WERI-Rb-1 (cell line): ENCODE data around the gene XPO6.

ENCODE experiments used
- DNase-seq: peaks from one replicate; pipeline ENCODE4 v3.0.0-alpha.2; 2020
- H3K27ac ChIP-seq: fragments of 250-450 bp; sonication (Bioruptor Pico); 2 replicates; pipeline ENCODE4 v1.5.1; 2020; ENCODE audit warnings: mild to moderate bottlenecking, moderate library complexity
- H3K27me3 ChIP-seq: fragments of 250-450 bp; sonication (Bioruptor Pico); 2 replicates; pipeline ENCODE4 v1.5.1; 2021; ENCODE audit warnings: mild to moderate bottlenecking, low read depth, moderate library complexity; ENCODE audit not compliant: insufficient read depth, severe bottlenecking
- H3K36me3 ChIP-seq: fragments of 250-450 bp; sonication (Bioruptor Pico); 2 replicates; pipeline ENCODE4 v1.5.1; 2020; ENCODE audit warnings: mild to moderate bottlenecking, moderate library complexity
- H3K4me3 ChIP-seq: 2 replicates; pipeline ENCODE4 v1.5.1; 2011; ENCODE audit warnings: low read depth, mild to moderate bottlenecking, control low read depth, low read length
- H3K9me3 ChIP-seq: fragments of 250-450 bp; sonication (Bioruptor Pico); 2 replicates; pipeline ENCODE4 v1.5.1; 2021; ENCODE audit warnings: mild to moderate bottlenecking, moderate library complexity; ENCODE audit not compliant: severe bottlenecking
- CTCF ChIP-seq: IDR thresholded peaks from 2 replicates; pipeline ENCODE4 v1.5.1; 2011; ENCODE audit warnings: low read depth, mild to moderate bottlenecking, control low read depth, inconsistent platforms, low read length

The XPO6 gene

GRCh38 chr16:28082624-28083023 lies 129.1 kb downstream of the XPO6 start:
- H3K4me3 ChIP-seq, result peak overlapping the region; percentile 11; the same call in 1 of the 2 replicates
- no peaks in the 10 kb centered on the region for H3K9me3 ChIP-seq
- H3K27me3 ChIP-seq, result no peaks in the 10 kb centered on the region
- peak overlapping the region; percentile 59 for H3K27ac ChIP-seq
- TF ChIP-seq CTCF, result no peak
- no peaks in the 10 kb centered on the region for H3K36me3 ChIP-seq
- DNase-seq, result peak; percentile 81

GRCh38 chr16:28081391-28081968 lies 130.3 kb downstream of the XPO6 start:
- TF ChIP-seq CTCF, result no peak
- no peaks in the 10 kb centered on the region for H3K27me3 ChIP-seq

GRCh38 chr16:28078261-28078660 lies 133.5 kb downstream of the XPO6 start:
- no peak for TF ChIP-seq CTCF
- no peak overlapping the region for H3K4me3 ChIP-seq
- H3K27me3 ChIP-seq, result no peaks in the 10 kb centered on the region
- H3K9me3 ChIP-seq, result no peaks in the 10 kb centered on the region
- DNase-seq, result no peak
- no peak overlapping the region for H3K27ac ChIP-seq
- no peaks in the 10 kb centered on the region for H3K36me3 ChIP-seq

More at GRCh38 chr16:28081391-28081968, 130.3 kb downstream of the XPO6 start:
- DNase-seq, result peak; percentile 40
- H3K4me3 ChIP-seq, result no peak overlapping the region
- H3K27ac ChIP-seq, result peak overlapping the region; percentile 35
- H3K36me3 ChIP-seq, result no peaks in the 10 kb centered on the region
- no peaks in the 10 kb centered on the region for H3K9me3 ChIP-seq

- Histone ChIP-seq H3K9me3 (no peaks in the 10 kb centered on the region), H3K4me3 (no peak overlapping the region), H3K36me3 (no peaks in the 10 kb centered on the region), H3K27ac (no peak overlapping the region), H3K27me3 (no peaks in the 10 kb centered on the region)
- DNase-seq, result no peak
- TF ChIP-seq CTCF, result no peak
Observed at GRCh38 chr16:28073836-28074235, 137.9 kb downstream of the XPO6 start.

- H3K9me3 ChIP-seq, result no peaks in the 10 kb centered on the region
- no peak for TF ChIP-seq CTCF
- no peak overlapping the region for H3K4me3 ChIP-seq
- H3K27me3 ChIP-seq, result no peaks in the 10 kb centered on the region
- DNase-seq, result no peak
- H3K36me3 ChIP-seq, result no peaks in the 10 kb centered on the region
- H3K27ac ChIP-seq, result no peak overlapping the region
Observed at GRCh38 chr16:28072087-28072486, 139.7 kb downstream of the XPO6 start.
